ENCODE data around the gene KMT2D. TPM values are rescaled to one million over a fixed set of nuclear protein-coding genes. Genes with fewer than 3 reads are reported as not detected.

KMT2D gene
- total and polyA plus RNA-seq, 2 experiments from 2014 or later, result 17.6 to 120 TPM

DNA sequence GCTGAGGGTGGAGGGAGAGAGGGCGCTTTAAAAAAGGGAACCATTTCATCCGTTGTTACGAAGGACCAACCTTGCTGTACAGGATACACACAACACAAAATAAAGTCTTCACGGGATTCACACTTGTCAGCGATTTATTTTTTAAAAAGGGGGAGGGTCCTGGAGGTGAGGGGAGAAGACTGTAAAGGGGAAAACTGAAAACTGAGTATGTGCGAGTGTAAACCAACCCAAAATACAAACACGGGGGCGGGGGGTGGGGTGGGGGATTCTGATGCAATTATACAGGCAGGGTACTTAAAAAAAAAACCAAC, 41.5 kb downstream of the KMT2D start:
- H3F3A ChIP-seq (replicated peaks; ENCODE audit: low read depth), result peaks cover 16% of the 10 kb centered on the region; the same call in 1 of the 2 replicates
- peaks cover 5% of the 10 kb centered on the region; the same call in 1 of the 2 replicates for H3K4me1 ChIP-seq (ENCODE audit: insufficient read depth)
- peak overlapping the region; percentile 81 for H3K4me3 ChIP-seq
- Mint-ChIP-seq H3K36me3 (ENCODE audit: low read depth) (peaks cover 29% of the 10 kb centered on the region), H3K9me3 (no peaks in the 10 kb centered on the region), H3K27me3 (ENCODE audit: insufficient read depth, low read depth, poor library complexity) (peaks cover 18% of the 10 kb centered on the region), H3K4me1 (peaks cover 18% of the 10 kb centered on the region; the same call in 2 of the 3 replicates), H3K27ac (peak overlapping the region; percentile 97), H3K4me3 (peak overlapping the region; percentile 93)
- no peaks in the 10 kb centered on the region for H3K9me2 ChIP-seq (ENCODE audit: insufficient read depth)
- H3K27me3 ChIP-seq (ENCODE audit: insufficient read depth), result no peaks in the 10 kb centered on the region
- no peak overlapping the region for H2AFZ ChIP-seq
- DNase-seq (ENCODE audit: low spot score), result no peak
- TF ChIP-seq, protein P1, sequence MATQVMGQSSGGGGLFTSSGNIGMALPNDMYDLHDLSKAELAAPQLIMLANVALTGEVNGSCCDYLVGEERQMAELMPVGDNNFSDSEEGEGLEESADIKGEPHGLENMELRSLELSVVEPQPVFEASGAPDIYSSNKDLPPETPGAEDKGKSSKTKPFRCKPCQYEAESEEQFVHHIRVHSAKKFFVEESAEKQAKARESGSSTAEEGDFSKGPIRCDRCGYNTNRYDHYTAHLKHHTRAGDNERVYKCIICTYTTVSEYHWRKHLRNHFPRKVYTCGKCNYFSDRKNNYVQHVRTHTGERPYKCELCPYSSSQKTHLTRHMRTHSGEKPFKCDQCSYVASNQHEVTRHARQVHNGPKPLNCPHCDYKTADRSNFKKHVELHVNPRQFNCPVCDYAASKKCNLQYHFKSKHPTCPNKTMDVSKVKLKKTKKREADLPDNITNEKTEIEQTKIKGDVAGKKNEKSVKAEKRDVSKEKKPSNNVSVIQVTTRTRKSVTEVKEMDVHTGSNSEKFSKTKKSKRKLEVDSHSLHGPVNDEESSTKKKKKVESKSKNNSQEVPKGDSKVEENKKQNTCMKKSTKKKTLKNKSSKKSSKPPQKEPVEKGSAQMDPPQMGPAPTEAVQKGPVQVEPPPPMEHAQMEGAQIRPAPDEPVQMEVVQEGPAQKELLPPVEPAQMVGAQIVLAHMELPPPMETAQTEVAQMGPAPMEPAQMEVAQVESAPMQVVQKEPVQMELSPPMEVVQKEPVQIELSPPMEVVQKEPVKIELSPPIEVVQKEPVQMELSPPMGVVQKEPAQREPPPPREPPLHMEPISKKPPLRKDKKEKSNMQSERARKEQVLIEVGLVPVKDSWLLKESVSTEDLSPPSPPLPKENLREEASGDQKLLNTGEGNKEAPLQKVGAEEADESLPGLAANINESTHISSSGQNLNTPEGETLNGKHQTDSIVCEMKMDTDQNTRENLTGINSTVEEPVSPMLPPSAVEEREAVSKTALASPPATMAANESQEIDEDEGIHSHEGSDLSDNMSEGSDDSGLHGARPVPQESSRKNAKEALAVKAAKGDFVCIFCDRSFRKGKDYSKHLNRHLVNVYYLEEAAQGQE (IDR thresholded peaks at IDR 0.05; ENCODE audit: unreplicated experiment), result no peak
- TF ChIP-seq EZH2phosphoT487 (IDR thresholded peaks at IDR 0.05; ENCODE audit: unreplicated experiment) (no peak), JUNB (IDR thresholded peaks at IDR 0.05; ENCODE audit: unreplicated experiment) (no peak), NANOG (IDR thresholded peaks at IDR 0.05; ENCODE audit: borderline replicate concordance) (no peak), POLR2AphosphoS5 (IDR thresholded peaks at IDR 0.05; ENCODE audit: low read depth) (no peak)
- TF ChIP-seq, protein P2, sequence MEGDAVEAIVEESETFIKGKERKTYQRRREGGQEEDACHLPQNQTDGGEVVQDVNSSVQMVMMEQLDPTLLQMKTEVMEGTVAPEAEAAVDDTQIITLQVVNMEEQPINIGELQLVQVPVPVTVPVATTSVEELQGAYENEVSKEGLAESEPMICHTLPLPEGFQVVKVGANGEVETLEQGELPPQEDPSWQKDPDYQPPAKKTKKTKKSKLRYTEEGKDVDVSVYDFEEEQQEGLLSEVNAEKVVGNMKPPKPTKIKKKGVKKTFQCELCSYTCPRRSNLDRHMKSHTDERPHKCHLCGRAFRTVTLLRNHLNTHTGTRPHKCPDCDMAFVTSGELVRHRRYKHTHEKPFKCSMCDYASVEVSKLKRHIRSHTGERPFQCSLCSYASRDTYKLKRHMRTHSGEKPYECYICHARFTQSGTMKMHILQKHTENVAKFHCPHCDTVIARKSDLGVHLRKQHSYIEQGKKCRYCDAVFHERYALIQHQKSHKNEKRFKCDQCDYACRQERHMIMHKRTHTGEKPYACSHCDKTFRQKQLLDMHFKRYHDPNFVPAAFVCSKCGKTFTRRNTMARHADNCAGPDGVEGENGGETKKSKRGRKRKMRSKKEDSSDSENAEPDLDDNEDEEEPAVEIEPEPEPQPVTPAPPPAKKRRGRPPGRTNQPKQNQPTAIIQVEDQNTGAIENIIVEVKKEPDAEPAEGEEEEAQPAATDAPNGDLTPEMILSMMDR (conservative IDR thresholded peaks at IDR 0.05; ENCODE audit: low read depth in 2 of 2), result no peak
- TF ChIP-seq, protein P3, sequence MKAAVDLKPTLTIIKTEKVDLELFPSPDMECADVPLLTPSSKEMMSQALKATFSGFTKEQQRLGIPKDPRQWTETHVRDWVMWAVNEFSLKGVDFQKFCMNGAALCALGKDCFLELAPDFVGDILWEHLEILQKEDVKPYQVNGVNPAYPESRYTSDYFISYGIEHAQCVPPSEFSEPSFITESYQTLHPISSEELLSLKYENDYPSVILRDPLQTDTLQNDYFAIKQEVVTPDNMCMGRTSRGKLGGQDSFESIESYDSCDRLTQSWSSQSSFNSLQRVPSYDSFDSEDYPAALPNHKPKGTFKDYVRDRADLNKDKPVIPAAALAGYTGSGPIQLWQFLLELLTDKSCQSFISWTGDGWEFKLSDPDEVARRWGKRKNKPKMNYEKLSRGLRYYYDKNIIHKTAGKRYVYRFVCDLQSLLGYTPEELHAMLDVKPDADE (IDR thresholded peaks at IDR 0.05), result no peak
- H3K36me3 ChIP-seq (ENCODE audit: insufficient read depth), result peaks cover 21% of the 10 kb centered on the region
- H3K27ac ChIP-seq (ENCODE audit: low read depth), result peak overlapping the region; percentile 97
- peak overlapping the region; percentile 87 for H3K4me2 ChIP-seq
- H3K79me2 ChIP-seq (replicated peaks; ENCODE audit: insufficient read depth), result no peaks in the 10 kb centered on the region
- peaks cover 3% of the 10 kb centered on the region for H4K20me1 ChIP-seq (replicated peaks; ENCODE audit: insufficient read depth)
- peak; percentile 4 for ATAC-seq

All from GM23338 (cell line).